ENCODE results near the gene PSD2. TPM values are rescaled to one million over a fixed set of nuclear protein-coding genes. Genes with fewer than 3 reads are reported as not detected.

PSD2 gene
- total RNA-seq, 1 experiment from 2014 or later: not detected

- H3K27ac ChIP-seq (ENCODE audit: low read length): no peak overlapping the region
- H3K4me1 ChIP-seq (ENCODE audit: insufficient read depth, low read length): no peaks in the 10 kb centered on the region
- H4K20me1 ChIP-seq (ENCODE audit: low read length): no peaks in the 10 kb centered on the region
- H3F3A ChIP-seq (ENCODE audit: low read length, unreplicated experiment): no peaks in the 10 kb centered on the region
- no peaks in the 10 kb centered on the region for H3K79me2 ChIP-seq (ENCODE audit: low read length)
- H2AFZ ChIP-seq (ENCODE audit: low read length): no peak overlapping the region
- BruUV-seq (replicated peaks): no TSS peak
- no peaks in the 10 kb centered on the region for H3K9me2 ChIP-seq (replicated peaks; ENCODE audit: low read length)
- H3K9ac ChIP-seq (ENCODE audit: low read length): no peak overlapping the region
- H3K4me3 ChIP-seq (ENCODE audit: low read length): no peak overlapping the region
- H3K36me3 ChIP-seq (ENCODE audit: low read depth, low read length): no peaks in the 10 kb centered on the region
- no peak overlapping the region for H3K4me2 ChIP-seq (ENCODE audit: low read length)
- CTCF ChIA-PET: no interaction called here
- intact Hi-C loops (cut with micrococcal nuclease): no loop called here
- POLR2A ChIA-PET (ENCODE audit: unreplicated experiment): interaction anchor here (0.7 kb wide), 1 partner anchor 315 kb away, joined by 6 read pairs; no protein-coding TSS in a partner anchor
- TF ChIP-seq EZH2 (IDR thresholded peaks at IDR 0.05; ENCODE audit: low read length, unreplicated experiment) (peak; percentile 34), EZH2phosphoT487 (IDR thresholded peaks at IDR 0.05; ENCODE audit: borderline replicate concordance, low read length) (no peak)
- DNase-seq (no peak), ATAC-seq (no peak)
- no peaks in the 10 kb centered on the region for H3K9me3 ChIP-seq (ENCODE audit: low read length)
- H3K27me3 ChIP-seq (ENCODE audit: low read length): peaks cover 65% of the 10 kb centered on the region
Observed at GRCh38 chr5:139796061-139796806, 626 bp downstream of the PSD2 start.

- peaks cover 76% of the 10 kb centered on the region for H3K27me3 ChIP-seq (ENCODE audit: low read length)
- H3K27ac ChIP-seq (ENCODE audit: low read length): no peak overlapping the region
- intact Hi-C loops (cut with micrococcal nuclease): no loop called here
- no peaks in the 10 kb centered on the region for H3K79me2 ChIP-seq (ENCODE audit: low read length)
- DNase-seq (no peak), ATAC-seq (no peak)
- no peaks in the 10 kb centered on the region for H3K9me3 ChIP-seq (ENCODE audit: low read length)
- H3K9me2 ChIP-seq (replicated peaks; ENCODE audit: low read length): no peaks in the 10 kb centered on the region
- CTCF ChIA-PET: interaction anchor here (0.6 kb wide), 1 partner anchor 115 kb away, joined by 3 read pairs; no protein-coding TSS in a partner anchor
- H4K20me1 ChIP-seq (ENCODE audit: low read length): no peaks in the 10 kb centered on the region
- BruUV-seq (replicated peaks): no TSS peak
- POLR2A ChIA-PET (ENCODE audit: unreplicated experiment): no interaction called here
- no peaks in the 10 kb centered on the region for H3K4me1 ChIP-seq (ENCODE audit: insufficient read depth, low read length)
- no peak overlapping the region for H3K4me2 ChIP-seq (ENCODE audit: low read length)
- no peak for TF ChIP-seq EZH2phosphoT487 (IDR thresholded peaks at IDR 0.05; ENCODE audit: borderline replicate concordance, low read length)
- no peak overlapping the region for H2AFZ ChIP-seq (ENCODE audit: low read length)
- no peak overlapping the region for H3K9ac ChIP-seq (ENCODE audit: low read length)
- no peaks in the 10 kb centered on the region for H3K36me3 ChIP-seq (ENCODE audit: low read depth, low read length)
- no peak overlapping the region for H3K4me3 ChIP-seq (ENCODE audit: low read length)
- no peaks in the 10 kb centered on the region for H3F3A ChIP-seq (ENCODE audit: low read length, unreplicated experiment)
Observed at GRCh38 chr5:139797335-139797734, 1.7 kb downstream of the PSD2 start.

GRCh38 chr5:139797856-139798510, 2.4 kb downstream of the PSD2 start:
- no peak overlapping the region for H3K27ac ChIP-seq (ENCODE audit: low read length)
- BruUV-seq (replicated peaks): no TSS peak
- no peaks in the 10 kb centered on the region for H4K20me1 ChIP-seq (ENCODE audit: low read length)
- TF ChIP-seq EZH2phosphoT487 (IDR thresholded peaks at IDR 0.05; ENCODE audit: borderline replicate concordance, low read length): no peak
- TF ChIP-seq EZH2 (IDR thresholded peaks at IDR 0.05; ENCODE audit: low read length, unreplicated experiment): no peak
- TF ChIP-seq CTCF (conservative IDR thresholded peaks at IDR 0.05; ENCODE audit: low read depth, low read length): no peak
- no peak overlapping the region for H3K4me3 ChIP-seq (ENCODE audit: low read length)
- no peaks in the 10 kb centered on the region for H3K4me1 ChIP-seq (ENCODE audit: insufficient read depth, low read length)
- CTCF ChIA-PET: no interaction called here
- H3K36me3 ChIP-seq (ENCODE audit: low read depth, low read length): no peaks in the 10 kb centered on the region
- no peaks in the 10 kb centered on the region for H3K79me2 ChIP-seq (ENCODE audit: low read length)
- no peak overlapping the region for H2AFZ ChIP-seq (ENCODE audit: low read length)
- intact Hi-C loops (cut with micrococcal nuclease): no loop called here
- H3K27me3 ChIP-seq (ENCODE audit: low read length): peaks cover 82% of the 10 kb centered on the region
- H3F3A ChIP-seq (ENCODE audit: low read length, unreplicated experiment): no peaks in the 10 kb centered on the region
- no peak for ATAC-seq
- POLR2A ChIA-PET (ENCODE audit: unreplicated experiment): no interaction called here
- no peaks in the 10 kb centered on the region for H3K9me3 ChIP-seq (ENCODE audit: low read length)
- no peak for DNase-seq
- no peak overlapping the region for H3K9ac ChIP-seq (ENCODE audit: low read length)
- H3K9me2 ChIP-seq (replicated peaks; ENCODE audit: low read length): no peaks in the 10 kb centered on the region
- no peak overlapping the region for H3K4me2 ChIP-seq (ENCODE audit: low read length)
